Adipose tissue (tissue), 3 donors: Measurements from ENCODE around the gene SULF2. TPM values are rescaled to one million over a fixed set of nuclear protein-coding genes. Genes with fewer than 3 reads are reported as not detected.

Experiments used
- H3K27ac ChIP-seq: one replicate; pipeline ENCODE4 v1.5.1; 2013; ENCODE audit warnings: low read depth, low read length
- WGBS, 3 donors: extraction: QIAGEN DNeasy Blood & Tissue Kit; methylation state at CpG; one replicate each; pipeline ENCODE4 v1.1.7; 2013; 5-methylcytosine and 5-hydroxymethylcytosine counted together
- polyA plus RNA-seq, 3 donors: library from polyadenylated mRNA; stranded (reverse); fragments of 200-250 nt; gene quantifications; one replicate each; pipeline ENCODE4 v1.2.3, GENCODE V29; 2013
- donor health status: healthy with polysubstance abuse.
- donor health status: Bipolar disorder and iron deficiency.
- donor health status: healthy.

Gene SULF2
- polyA plus RNA-seq, 3 donors = 8.1 to 57.0 (median 41.0) TPM

GRCh38 chr20:47611785-47612184 is 173.5 kb downstream of the SULF2 start:
- WGBS, 3 donors = 98 to 99% (median 98%) methylated on average over 9 of the region's 9 CpGs

GRCh38 chr20:47610945-47611250 is 174.4 kb downstream of the SULF2 start:
- no peak overlapping the region for H3K27ac ChIP-seq

More at GRCh38 chr20:47611785-47612184, 173.5 kb downstream of the SULF2 start:
- no peak overlapping the region for H3K27ac ChIP-seq

- no peak overlapping the region for H3K27ac ChIP-seq
- 62 to 90% (median 65%) methylated on average over 6 of the region's 6 CpGs for WGBS, 3 donors
Measured at GRCh38 chr20:47610247-47610944, 174.9 kb downstream of the SULF2 start.

GRCh38 chr20:47609001-47609400 is 176.3 kb downstream of the SULF2 start:
- H3K27ac ChIP-seq = no peak overlapping the region
- WGBS, 3 donors = 88 to 90% (median 90%) methylated on average over 5 of the region's 5 CpGs
